Measurements from ENCODE around the gene HTR3D. TPM values are rescaled to one million over a fixed set of nuclear protein-coding genes. Genes with fewer than 3 reads are reported as not detected.

The HTR3D gene
- total and polyA plus RNA-seq, 9 of the 15 experiments (the other 6 are each of a cell fraction or from before 2014, with no cell fraction given) = not detected

GRCh38 chr3:183981990-183982644 lies 49.4 kb upstream of the HTR3D start:
- Histone ChIP-seq H3K9me1 (ENCODE audit: control insufficient read depth, insufficient read depth, low read length) (no peaks in the 10 kb centered on the region), H3K36me3 (ENCODE audit: control insufficient read depth, insufficient read depth, low read length) (peaks cover 82% of the 10 kb centered on the region), H3K9me3 (replicated peaks; ENCODE audit: control insufficient read depth, insufficient read depth, low read depth, low read length) (no peaks in the 10 kb centered on the region), H2AFZ (ENCODE audit: low read depth, low read length) (no peak overlapping the region), H3K79me2 (ENCODE audit: control insufficient read depth, insufficient read depth, low read length) (0 out of 3 replicates have a peak, but pooled peaks cover 3% of the 10 kb centered on the region), H3K4me3 (no peak overlapping the region), H4K20me1 (replicated peaks; ENCODE audit: control insufficient read depth, insufficient read depth, low read length) (no peaks in the 10 kb centered on the region), H3K9ac (ENCODE audit: insufficient read depth in 1 of 2, low read depth in 2 of 2, low read length in 2 of 2) (no peak overlapping the region), H3K4me1 (replicated peaks in 1 of 2; ENCODE audit: control insufficient read depth in 2 of 2, insufficient read depth in 2 of 2, low read length in 2 of 2) (peaks cover 5% of the 10 kb centered on the region in 2 experiments; a peak in 3 of 5 replicates), H3K4me2 (ENCODE audit: insufficient read depth, low read length) (no peak overlapping the region), H3K27ac (ENCODE audit: extremely low read depth, low read depth, low read length) (no peak overlapping the region), H3K27me3 (ENCODE audit: control insufficient read depth in 2 of 2, insufficient read depth in 2 of 2, low read length in 2 of 2) (no peaks in the 10 kb centered on the region)
- intact Hi-C loops (cut with micrococcal nuclease) = no loop called here
- TF ChIP-seq ARNT (IDR thresholded peaks at IDR 0.05) = no peak
- no peak for TF ChIP-seq MCM3 (IDR thresholded peaks at IDR 0.05)
- no peak for TF ChIP-seq MYBL2 (IDR thresholded peaks at IDR 0.05; ENCODE audit: low read depth)
- TF ChIP-seq MYBL2 (CRISPR knock-in tag; IDR thresholded peaks at IDR 0.05; ENCODE audit: borderline replicate concordance) = no peak
- DNase-seq (ENCODE audit: extremely low read depth in 1 of 4, low spot score in 3 of 4) = no peak
- in situ Hi-C loops (cut with MboI) = no loop called here
- FAIRE-seq = no peak
- POLR2A ChIA-PET = interaction anchor here (0.9 to 1.3 kb wide), 3 partner anchors 13 to 24 kb away, joined by 3 to 4 read pairs (median 4); no protein-coding TSS in a partner anchor
- no TSS peak for BruUV-seq (replicated peaks)
- 92% methylated on average over 6 of the region's 6 CpGs for WGBS (ENCODE audit: insufficient coverage, low coverage, missing lambda C conversion rate)
- CTCF ChIA-PET (ENCODE audit: low intra/inter-chr PET ratio) = no interaction called here
- no peak for ATAC-seq

DNA sequence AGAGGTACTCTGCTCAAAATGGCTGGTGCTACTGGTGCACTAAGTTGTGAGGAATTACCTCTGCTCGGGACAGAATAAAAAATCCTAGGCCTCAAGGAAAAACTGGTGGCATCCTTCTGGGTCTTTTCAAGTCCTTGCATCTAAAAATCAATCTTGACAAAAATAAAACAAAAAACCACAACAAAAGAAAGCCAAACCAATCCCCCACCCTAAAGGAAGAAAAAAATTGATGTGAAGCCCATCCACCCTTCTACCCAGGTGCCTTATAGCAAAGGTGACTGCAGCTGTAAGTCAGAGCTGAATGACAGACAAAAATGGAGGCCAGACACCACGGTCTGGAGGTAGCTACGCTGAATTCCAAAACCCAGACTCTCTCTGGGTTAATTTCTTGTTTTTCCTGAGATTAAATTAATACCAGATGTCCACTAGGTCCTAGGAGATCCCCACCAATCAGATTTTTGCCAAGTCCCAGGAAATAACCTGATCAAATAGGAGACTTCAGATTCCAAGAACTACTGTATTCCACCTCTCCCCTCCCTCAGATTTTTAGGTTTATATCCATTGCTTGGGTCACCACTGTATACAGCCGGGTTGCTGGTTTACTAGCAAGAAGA lies 47.3 kb upstream of the HTR3D start:
- FAIRE-seq = no peak
- WGBS (ENCODE audit: insufficient coverage, low coverage, missing lambda C conversion rate) = 92% methylated on average over 4 of the region's 4 CpGs
- no peak overlapping the region for H2AFZ ChIP-seq (ENCODE audit: low read depth, low read length)
- in situ Hi-C loops (cut with MboI) (no loop called here), intact Hi-C loops (cut with micrococcal nuclease) (no loop called here)
- H3K4me3 ChIP-seq = no peak overlapping the region
- no peaks in the 10 kb centered on the region for H3K9me3 ChIP-seq (replicated peaks; ENCODE audit: control insufficient read depth, insufficient read depth, low read depth, low read length)
- no peak overlapping the region for H3K27ac ChIP-seq (ENCODE audit: extremely low read depth, low read depth, low read length)
- no peaks in the 10 kb centered on the region for H4K20me1 ChIP-seq (replicated peaks; ENCODE audit: control insufficient read depth, insufficient read depth, low read length)
- POLR2A ChIA-PET = interaction anchor here (0.6 kb wide), 1 partner anchor 600 kb away, joined by 3 read pairs; no protein-coding TSS in a partner anchor
- no peak for DNase-seq (ENCODE audit: extremely low read depth in 1 of 4, low spot score in 3 of 4)
- CTCF ChIA-PET (ENCODE audit: low intra/inter-chr PET ratio) = no interaction called here
- H3K4me2 ChIP-seq (ENCODE audit: insufficient read depth, low read length) = no peak overlapping the region
- H3K9ac ChIP-seq (ENCODE audit: insufficient read depth in 1 of 2, low read depth in 2 of 2, low read length in 2 of 2) = no peak overlapping the region
- peaks cover 85% of the 10 kb centered on the region for H3K36me3 ChIP-seq (ENCODE audit: control insufficient read depth, insufficient read depth, low read length)
- ATAC-seq = no peak
- peaks cover 10 to 15% of the 10 kb centered on the region in 2 experiments; a peak in 4 of 5 replicates for H3K4me1 ChIP-seq (replicated peaks in 1 of 2; ENCODE audit: control insufficient read depth in 2 of 2, insufficient read depth in 2 of 2, low read length in 2 of 2)
- no peaks in the 10 kb centered on the region for H3K9me1 ChIP-seq (ENCODE audit: control insufficient read depth, insufficient read depth, low read length)
- no peaks in the 10 kb centered on the region for H3K27me3 ChIP-seq (ENCODE audit: control insufficient read depth in 2 of 2, insufficient read depth in 2 of 2, low read length in 2 of 2)
- no TSS peak for BruUV-seq (replicated peaks)
- 0 out of 3 replicates have a peak, but pooled peaks cover 10% of the 10 kb centered on the region for H3K79me2 ChIP-seq (ENCODE audit: control insufficient read depth, insufficient read depth, low read length)
- TF ChIP-seq RHOXF2B (CRISPR knock-in tag; conservative IDR thresholded peaks at IDR 0.05) (no peak), KAT7 (CRISPR knock-in tag; IDR thresholded peaks at IDR 0.05; ENCODE audit: borderline replicate concordance) (no peak), ZBTB43 (CRISPR knock-in tag; IDR thresholded peaks at IDR 0.05) (no peak), EWSR1 (IDR thresholded peaks at IDR 0.05; ENCODE audit: borderline replicate concordance, low read depth, partially characterized antibody) (no peak), HIVEP1 (CRISPR knock-in tag; IDR thresholded peaks at IDR 0.05) (no peak), PHTF2 (CRISPR knock-in tag; IDR thresholded peaks at IDR 0.05) (no peak), TSC22D4 (tag; IDR thresholded peaks at IDR 0.05) (no peak), MAFF (IDR thresholded peaks at IDR 0.05; ENCODE audit: low read length) (no peak), ZNF695 (CRISPR knock-in tag; IDR thresholded peaks at IDR 0.05) (no peak), THRAP3 (IDR thresholded peaks at IDR 0.05; ENCODE audit: borderline replicate concordance) (no peak)
